Testis (tissue), 2 donors: ENCODE measurements around the gene EIPR1.

Experiments
- POLR2A ChIP-seq: fragments of 450-650 bp; IDR thresholded peaks from one replicate; pipeline ENCODE4 v1.6.1; 2017; ENCODE audit warnings: antibody characterized with exemption, mild to moderate bottlenecking, moderate library complexity
- TF ChIP-seq, protein P1 (sequence below), 3 experiments: fragments of 450-650 bp in 2 of 3; fragments of 200-600 bp in 1 of 3; sonication (generic) in 1 of 3; IDR thresholded peaks; one replicate each; pipeline ENCODE4 v1.5.1; 2016 to 2019; ENCODE audit warnings: antibody characterized with exemption in 3 of 3, mild to moderate bottlenecking in 2 of 3, moderate library complexity in 1 of 3

DNA sequence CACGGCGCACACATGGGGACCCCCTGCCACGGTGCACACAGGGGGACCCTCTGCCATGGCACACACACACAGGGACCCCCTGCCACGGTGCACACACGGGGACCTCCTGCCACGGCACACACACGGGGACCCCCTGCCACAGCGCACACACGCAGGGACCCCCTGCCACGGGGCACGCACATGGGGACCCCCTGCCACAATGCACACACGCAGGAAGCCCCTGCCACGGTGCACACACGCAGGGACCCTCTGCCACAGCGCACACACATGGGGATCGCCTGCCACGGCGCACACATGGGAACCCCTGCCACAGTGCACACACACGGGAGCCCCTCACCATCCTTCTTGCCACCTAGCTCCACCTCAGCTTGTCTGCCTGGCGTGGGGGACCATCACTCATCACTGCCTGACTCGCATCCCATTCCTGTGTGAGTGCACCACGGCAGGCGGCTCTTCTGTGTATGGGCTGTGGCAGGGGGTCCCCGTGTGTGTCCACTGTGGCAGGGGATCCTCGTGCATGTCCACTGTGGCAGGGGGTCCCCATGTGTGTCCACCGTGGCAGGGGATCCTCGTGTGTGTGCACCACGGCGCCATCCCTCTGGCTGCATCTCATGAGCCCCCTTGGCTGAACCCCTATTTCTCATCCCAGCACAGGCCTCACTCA, 206.7 kb downstream of the EIPR1 start:
- TF ChIP-seq, protein P1, sequence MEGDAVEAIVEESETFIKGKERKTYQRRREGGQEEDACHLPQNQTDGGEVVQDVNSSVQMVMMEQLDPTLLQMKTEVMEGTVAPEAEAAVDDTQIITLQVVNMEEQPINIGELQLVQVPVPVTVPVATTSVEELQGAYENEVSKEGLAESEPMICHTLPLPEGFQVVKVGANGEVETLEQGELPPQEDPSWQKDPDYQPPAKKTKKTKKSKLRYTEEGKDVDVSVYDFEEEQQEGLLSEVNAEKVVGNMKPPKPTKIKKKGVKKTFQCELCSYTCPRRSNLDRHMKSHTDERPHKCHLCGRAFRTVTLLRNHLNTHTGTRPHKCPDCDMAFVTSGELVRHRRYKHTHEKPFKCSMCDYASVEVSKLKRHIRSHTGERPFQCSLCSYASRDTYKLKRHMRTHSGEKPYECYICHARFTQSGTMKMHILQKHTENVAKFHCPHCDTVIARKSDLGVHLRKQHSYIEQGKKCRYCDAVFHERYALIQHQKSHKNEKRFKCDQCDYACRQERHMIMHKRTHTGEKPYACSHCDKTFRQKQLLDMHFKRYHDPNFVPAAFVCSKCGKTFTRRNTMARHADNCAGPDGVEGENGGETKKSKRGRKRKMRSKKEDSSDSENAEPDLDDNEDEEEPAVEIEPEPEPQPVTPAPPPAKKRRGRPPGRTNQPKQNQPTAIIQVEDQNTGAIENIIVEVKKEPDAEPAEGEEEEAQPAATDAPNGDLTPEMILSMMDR (IDR thresholded peaks at IDR 0.05), result no peak
- TF ChIP-seq POLR2A, result no peak
